Measurements from ENCODE around the gene TEAD1.

The TEAD1 gene

DNA sequence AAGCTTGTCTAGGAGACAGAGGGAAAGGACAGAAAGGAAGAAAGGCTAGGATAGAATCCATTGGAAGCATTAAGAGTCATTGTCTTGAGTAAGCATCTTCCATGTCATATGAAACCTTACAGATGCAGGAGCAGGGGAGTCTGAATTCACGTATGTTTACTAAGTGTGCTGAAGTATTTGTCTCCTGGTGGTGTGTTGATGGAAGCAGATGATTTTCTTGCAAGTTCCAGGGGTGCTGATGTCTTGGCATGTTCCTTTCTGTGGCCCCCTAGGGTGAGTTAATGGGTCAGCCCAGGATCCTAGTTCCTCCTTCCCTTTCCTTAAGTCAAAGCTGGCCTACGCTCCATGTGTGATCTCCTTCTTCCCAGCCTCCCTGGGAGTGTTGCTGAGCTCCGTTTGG is 110.2 kb downstream of the TEAD1 start:
- H3K27me3 ChIP-seq (ENCODE audit: insufficient read depth, poor library complexity, severe bottlenecking) = no peaks in the 10 kb centered on the region
- no peak overlapping the region for H3K27ac ChIP-seq (replicated peaks)
- no peak overlapping the region for H3K4me3 ChIP-seq (replicated peaks; ENCODE audit: insufficient read depth, low read length)
- no peak for TF ChIP-seq GABPA (IDR thresholded peaks at IDR 0.05; ENCODE audit: low read depth)
- TF ChIP-seq POLR2AphosphoS5 (IDR thresholded peaks at IDR 0.05; ENCODE audit: low read depth) = no peak
- TF ChIP-seq, protein P1, sequence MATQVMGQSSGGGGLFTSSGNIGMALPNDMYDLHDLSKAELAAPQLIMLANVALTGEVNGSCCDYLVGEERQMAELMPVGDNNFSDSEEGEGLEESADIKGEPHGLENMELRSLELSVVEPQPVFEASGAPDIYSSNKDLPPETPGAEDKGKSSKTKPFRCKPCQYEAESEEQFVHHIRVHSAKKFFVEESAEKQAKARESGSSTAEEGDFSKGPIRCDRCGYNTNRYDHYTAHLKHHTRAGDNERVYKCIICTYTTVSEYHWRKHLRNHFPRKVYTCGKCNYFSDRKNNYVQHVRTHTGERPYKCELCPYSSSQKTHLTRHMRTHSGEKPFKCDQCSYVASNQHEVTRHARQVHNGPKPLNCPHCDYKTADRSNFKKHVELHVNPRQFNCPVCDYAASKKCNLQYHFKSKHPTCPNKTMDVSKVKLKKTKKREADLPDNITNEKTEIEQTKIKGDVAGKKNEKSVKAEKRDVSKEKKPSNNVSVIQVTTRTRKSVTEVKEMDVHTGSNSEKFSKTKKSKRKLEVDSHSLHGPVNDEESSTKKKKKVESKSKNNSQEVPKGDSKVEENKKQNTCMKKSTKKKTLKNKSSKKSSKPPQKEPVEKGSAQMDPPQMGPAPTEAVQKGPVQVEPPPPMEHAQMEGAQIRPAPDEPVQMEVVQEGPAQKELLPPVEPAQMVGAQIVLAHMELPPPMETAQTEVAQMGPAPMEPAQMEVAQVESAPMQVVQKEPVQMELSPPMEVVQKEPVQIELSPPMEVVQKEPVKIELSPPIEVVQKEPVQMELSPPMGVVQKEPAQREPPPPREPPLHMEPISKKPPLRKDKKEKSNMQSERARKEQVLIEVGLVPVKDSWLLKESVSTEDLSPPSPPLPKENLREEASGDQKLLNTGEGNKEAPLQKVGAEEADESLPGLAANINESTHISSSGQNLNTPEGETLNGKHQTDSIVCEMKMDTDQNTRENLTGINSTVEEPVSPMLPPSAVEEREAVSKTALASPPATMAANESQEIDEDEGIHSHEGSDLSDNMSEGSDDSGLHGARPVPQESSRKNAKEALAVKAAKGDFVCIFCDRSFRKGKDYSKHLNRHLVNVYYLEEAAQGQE (IDR thresholded peaks at IDR 0.05; ENCODE audit: insufficient replicate concordance, low read depth) = no peak
- TF ChIP-seq, protein P2, sequence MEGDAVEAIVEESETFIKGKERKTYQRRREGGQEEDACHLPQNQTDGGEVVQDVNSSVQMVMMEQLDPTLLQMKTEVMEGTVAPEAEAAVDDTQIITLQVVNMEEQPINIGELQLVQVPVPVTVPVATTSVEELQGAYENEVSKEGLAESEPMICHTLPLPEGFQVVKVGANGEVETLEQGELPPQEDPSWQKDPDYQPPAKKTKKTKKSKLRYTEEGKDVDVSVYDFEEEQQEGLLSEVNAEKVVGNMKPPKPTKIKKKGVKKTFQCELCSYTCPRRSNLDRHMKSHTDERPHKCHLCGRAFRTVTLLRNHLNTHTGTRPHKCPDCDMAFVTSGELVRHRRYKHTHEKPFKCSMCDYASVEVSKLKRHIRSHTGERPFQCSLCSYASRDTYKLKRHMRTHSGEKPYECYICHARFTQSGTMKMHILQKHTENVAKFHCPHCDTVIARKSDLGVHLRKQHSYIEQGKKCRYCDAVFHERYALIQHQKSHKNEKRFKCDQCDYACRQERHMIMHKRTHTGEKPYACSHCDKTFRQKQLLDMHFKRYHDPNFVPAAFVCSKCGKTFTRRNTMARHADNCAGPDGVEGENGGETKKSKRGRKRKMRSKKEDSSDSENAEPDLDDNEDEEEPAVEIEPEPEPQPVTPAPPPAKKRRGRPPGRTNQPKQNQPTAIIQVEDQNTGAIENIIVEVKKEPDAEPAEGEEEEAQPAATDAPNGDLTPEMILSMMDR (IDR thresholded peaks at IDR 0.05; ENCODE audit: insufficient read depth, low read length) = no peak
- TF ChIP-seq SPI1 (IDR thresholded peaks at IDR 0.05; ENCODE audit: borderline replicate concordance, low read depth) = no peak
- DNase-seq (ENCODE audit: low read depth in 1 of 2, low spot score in 1 of 2) = no peak

DNA sequence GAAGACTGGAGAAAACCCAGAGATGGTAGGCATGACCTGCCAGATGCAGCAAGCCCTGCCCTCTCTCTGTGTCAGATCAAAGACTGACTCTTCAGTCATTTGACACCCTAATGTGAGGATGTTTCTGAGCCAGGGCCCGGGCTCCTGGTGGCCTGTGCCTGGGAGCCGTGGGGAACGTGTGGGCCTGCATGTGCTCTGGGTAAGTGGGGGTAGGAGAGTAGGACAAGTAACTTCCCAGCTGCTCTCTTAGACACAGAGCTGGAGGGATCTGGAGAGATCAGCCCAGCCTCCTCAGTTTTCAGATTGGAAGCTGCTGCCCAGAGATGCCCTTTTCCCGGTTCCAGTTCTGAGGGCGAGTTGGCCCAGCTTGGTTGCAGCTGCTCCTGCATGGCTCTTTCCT is 110.8 kb downstream of the TEAD1 start:
- DNase-seq (ENCODE audit: low read depth in 1 of 2, low spot score in 1 of 2) = no peak
- H3K27ac ChIP-seq (replicated peaks) = no peak overlapping the region
- TF ChIP-seq, protein P1 (IDR thresholded peaks at IDR 0.05; ENCODE audit: insufficient replicate concordance, low read depth) = no peak
- TF ChIP-seq POLR2AphosphoS5 (IDR thresholded peaks at IDR 0.05; ENCODE audit: low read depth) (no peak), SPI1 (IDR thresholded peaks at IDR 0.05; ENCODE audit: borderline replicate concordance, low read depth) (no peak), GABPA (IDR thresholded peaks at IDR 0.05; ENCODE audit: low read depth) (no peak)
- TF ChIP-seq, protein P2 (IDR thresholded peaks at IDR 0.05; ENCODE audit: insufficient read depth, low read length) = no peak
- H3K4me3 ChIP-seq (replicated peaks; ENCODE audit: insufficient read depth, low read length) = no peak overlapping the region
- no peaks in the 10 kb centered on the region for H3K27me3 ChIP-seq (ENCODE audit: insufficient read depth, poor library complexity, severe bottlenecking)

DNA sequence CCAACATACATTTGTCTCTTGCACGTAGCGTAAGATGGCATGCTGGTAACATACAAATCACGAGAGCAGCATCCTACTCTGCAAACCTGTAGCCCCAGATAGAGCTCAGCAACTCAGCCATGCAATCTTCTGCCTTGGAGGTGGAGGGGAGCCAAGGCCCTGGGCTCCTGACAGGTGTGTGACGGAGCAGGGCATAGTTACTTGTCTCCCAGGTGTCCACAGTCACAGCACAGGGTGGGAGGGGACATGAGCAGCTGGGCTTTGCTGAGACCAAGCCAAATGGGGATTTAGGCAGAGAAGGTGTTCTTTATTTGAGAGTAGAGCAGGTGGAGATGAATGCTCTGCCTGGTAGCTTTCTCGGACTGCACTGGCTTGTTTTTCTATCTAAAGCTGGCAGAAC is 111.7 kb downstream of the TEAD1 start:
- DNase-seq (ENCODE audit: low read depth in 1 of 2, low spot score in 1 of 2) = no peak
- Histone ChIP-seq H3K27ac (replicated peaks) (no peak overlapping the region), H3K27me3 (ENCODE audit: insufficient read depth, poor library complexity, severe bottlenecking) (no peaks in the 10 kb centered on the region), H3K4me3 (replicated peaks; ENCODE audit: insufficient read depth, low read length) (no peak overlapping the region)
- no peak for TF ChIP-seq POLR2AphosphoS5 (IDR thresholded peaks at IDR 0.05; ENCODE audit: low read depth)
- TF ChIP-seq GABPA (IDR thresholded peaks at IDR 0.05; ENCODE audit: low read depth) = no peak
- TF ChIP-seq, protein P2 (IDR thresholded peaks at IDR 0.05; ENCODE audit: insufficient read depth, low read length) = no peak
- TF ChIP-seq, protein P1 (IDR thresholded peaks at IDR 0.05; ENCODE audit: insufficient replicate concordance, low read depth) = no peak
